Osteocyte (in vitro differentiated cells): Measurements from ENCODE around the gene TPI1. TPM values are rescaled to one million over a fixed set of nuclear protein-coding genes. Genes with fewer than 3 reads are reported as not detected.
"Not testable (repeated sequence)": the region's sequence is repeated elsewhere in the genome, so short reads cannot be mapped to it uniquely, and the experiment has no call there.

Experiments
- DNase-seq: peaks from one replicate; pipeline ENCODE4 v3.0.0; 2021; ENCODE audit warnings: mixed read lengths; ENCODE audit not compliant: unreplicated experiment; ENCODE audit errors: extremely low spot score
- H3K27ac Mint-ChIP-seq: one replicate; pipeline ENCODE4 v1.8.0; 2021; ENCODE audit warnings: mild to moderate bottlenecking, mixed read lengths; ENCODE audit not compliant: unreplicated experiment
- H3K27me3 Mint-ChIP-seq: one replicate; pipeline ENCODE4 v1.8.0; 2021; ENCODE audit warnings: mixed read lengths; ENCODE audit not compliant: unreplicated experiment
- H3K36me3 Mint-ChIP-seq: one replicate; pipeline ENCODE4 v1.8.0; 2021; ENCODE audit warnings: mixed read lengths; ENCODE audit not compliant: unreplicated experiment
- H3K4me1 Mint-ChIP-seq: one replicate; pipeline ENCODE4 v1.8.0; 2021; ENCODE audit warnings: mixed read lengths; ENCODE audit not compliant: unreplicated experiment
- H3K4me3 Mint-ChIP-seq: one replicate; pipeline ENCODE4 v1.8.0; 2021; ENCODE audit warnings: mild to moderate bottlenecking, moderate library complexity, mixed read lengths; ENCODE audit not compliant: unreplicated experiment
- H3K9me3 Mint-ChIP-seq: one replicate; pipeline ENCODE4 v1.8.0; 2021; ENCODE audit warnings: mixed read lengths; ENCODE audit not compliant: unreplicated experiment
- total RNA-seq: library from RNA; stranded (reverse); gene quantifications from 2 replicates; pipeline ENCODE4 v1.2.1, GENCODE V29; 2021
- TF ChIP-seq, protein P1 (sequence below): fragments of 200-600 bp; sonication (generic); IDR thresholded peaks from 2 replicates; pipeline ENCODE4 v1.5.0; 2021; ENCODE audit warnings: antibody characterized with exemption, mild to moderate bottlenecking, moderate library complexity

The TPI1 gene
- total RNA-seq, 1 donor from 2014 or later: 408 TPM

DNA sequence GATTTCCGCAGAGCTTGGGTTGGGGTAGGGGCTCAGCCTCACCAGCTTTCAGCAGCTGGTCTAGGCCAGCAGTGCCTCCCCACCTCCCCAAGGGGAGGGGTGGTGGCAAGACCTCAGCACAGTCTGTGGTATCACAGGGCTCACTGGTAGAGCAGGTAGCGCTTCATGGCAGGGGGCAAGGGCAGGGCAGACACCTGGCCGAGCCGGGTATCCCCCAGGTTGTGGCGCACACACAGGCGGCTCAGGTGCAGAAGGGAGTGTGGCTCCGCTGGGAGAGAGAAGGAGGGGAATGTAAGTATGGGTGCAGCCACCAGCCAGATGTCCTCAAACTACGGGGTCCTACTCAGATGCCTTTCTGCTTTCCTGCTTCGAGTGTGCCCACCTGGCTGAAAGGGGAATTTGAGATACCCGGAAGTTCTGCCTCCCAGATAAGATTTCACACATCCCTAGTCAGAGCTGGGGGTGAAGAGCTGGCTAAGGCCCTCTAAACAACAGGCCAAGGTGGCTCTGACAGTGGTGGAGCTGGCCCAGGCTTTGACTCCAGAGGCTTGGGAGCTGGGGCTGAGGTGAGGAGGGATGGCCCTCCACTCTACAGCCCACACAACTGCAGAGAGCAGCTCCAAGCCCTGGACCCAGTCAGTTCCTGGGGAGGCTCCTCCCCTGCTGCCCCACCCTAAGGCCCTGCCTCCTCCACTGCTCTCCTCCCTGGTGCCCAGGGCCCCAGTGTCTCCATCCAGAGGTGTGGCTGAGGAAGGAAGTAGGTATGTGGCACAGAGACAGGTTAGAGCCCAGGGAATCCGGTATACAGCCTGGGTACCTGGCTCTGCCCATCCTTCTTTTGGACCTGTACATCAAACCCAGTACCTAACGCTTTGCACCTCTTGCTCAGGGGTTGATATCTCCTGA lies 4.0 kb downstream of the TPI1 start:
- peak overlapping the region; percentile 86 for H3K4me3 Mint-ChIP-seq
- H3K4me1 Mint-ChIP-seq: peaks cover 52% of the 10 kb centered on the region
- H3K27ac Mint-ChIP-seq: peak overlapping the region; percentile 79
- peaks cover 23% of the 10 kb centered on the region for H3K36me3 Mint-ChIP-seq
- no peaks in the 10 kb centered on the region for H3K9me3 Mint-ChIP-seq
- TF ChIP-seq, protein P1, sequence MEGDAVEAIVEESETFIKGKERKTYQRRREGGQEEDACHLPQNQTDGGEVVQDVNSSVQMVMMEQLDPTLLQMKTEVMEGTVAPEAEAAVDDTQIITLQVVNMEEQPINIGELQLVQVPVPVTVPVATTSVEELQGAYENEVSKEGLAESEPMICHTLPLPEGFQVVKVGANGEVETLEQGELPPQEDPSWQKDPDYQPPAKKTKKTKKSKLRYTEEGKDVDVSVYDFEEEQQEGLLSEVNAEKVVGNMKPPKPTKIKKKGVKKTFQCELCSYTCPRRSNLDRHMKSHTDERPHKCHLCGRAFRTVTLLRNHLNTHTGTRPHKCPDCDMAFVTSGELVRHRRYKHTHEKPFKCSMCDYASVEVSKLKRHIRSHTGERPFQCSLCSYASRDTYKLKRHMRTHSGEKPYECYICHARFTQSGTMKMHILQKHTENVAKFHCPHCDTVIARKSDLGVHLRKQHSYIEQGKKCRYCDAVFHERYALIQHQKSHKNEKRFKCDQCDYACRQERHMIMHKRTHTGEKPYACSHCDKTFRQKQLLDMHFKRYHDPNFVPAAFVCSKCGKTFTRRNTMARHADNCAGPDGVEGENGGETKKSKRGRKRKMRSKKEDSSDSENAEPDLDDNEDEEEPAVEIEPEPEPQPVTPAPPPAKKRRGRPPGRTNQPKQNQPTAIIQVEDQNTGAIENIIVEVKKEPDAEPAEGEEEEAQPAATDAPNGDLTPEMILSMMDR: no peak
- H3K27me3 Mint-ChIP-seq: no peaks in the 10 kb centered on the region
- no peak for DNase-seq

DNA sequence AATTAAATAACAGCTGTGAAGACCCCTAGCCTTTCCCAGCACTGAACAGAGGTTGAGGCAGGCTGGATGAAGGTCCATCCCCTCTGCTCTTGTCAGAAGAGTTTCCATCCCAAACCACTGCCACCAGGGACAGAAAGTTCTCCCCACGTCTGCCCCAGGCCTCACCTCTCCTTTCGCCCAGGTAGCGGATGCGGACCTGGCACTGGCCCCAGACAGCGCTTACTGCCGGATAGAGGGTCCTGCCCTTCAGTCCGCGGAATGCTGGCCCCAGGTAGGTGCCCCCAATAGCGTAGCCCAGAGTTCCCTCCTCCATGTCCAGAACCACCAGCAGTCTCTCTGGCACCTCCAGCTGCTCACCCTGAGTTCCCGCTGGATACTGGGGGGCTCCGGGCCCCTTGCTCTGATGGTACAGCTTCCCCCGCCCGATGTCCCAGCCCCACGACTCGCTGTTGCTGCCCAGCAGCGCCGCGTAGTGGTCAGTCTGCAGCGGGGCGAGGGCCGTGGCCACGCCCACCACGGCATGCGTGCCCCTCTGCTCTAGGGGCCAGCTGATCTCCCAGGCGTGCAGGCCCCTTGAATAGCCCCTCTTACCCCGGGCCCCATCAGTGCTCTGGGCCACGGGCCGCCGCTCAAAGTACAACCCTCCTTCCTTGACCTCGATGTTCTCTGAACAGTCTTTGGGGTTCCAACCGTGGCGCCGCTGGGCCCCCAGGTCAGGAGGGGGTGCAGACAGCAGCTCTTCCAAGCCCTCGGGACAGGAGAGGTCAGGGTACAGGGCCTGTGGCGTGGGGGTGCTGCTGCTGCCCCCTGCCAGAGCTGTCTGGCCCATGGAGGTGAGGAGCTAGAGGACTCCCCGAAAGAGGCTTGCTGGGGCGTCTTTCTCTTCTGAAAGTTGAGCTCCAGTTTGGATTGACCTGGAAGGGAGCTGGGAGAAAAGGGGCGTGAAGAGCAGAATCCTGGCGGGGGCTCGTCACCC lies 5.0 kb downstream of the TPI1 start:
- Mint-ChIP-seq H3K9me3 (no peaks in the 10 kb centered on the region), H3K36me3 (peaks cover 25% of the 10 kb centered on the region), H3K4me3 (peak overlapping the region; percentile 86), H3K4me1 (peaks cover 44% of the 10 kb centered on the region), H3K27ac (peak overlapping the region; percentile 79), H3K27me3 (no peaks in the 10 kb centered on the region)
- TF ChIP-seq, protein P1: peak; percentile 97
- peak; percentile 95 for DNase-seq

DNA sequence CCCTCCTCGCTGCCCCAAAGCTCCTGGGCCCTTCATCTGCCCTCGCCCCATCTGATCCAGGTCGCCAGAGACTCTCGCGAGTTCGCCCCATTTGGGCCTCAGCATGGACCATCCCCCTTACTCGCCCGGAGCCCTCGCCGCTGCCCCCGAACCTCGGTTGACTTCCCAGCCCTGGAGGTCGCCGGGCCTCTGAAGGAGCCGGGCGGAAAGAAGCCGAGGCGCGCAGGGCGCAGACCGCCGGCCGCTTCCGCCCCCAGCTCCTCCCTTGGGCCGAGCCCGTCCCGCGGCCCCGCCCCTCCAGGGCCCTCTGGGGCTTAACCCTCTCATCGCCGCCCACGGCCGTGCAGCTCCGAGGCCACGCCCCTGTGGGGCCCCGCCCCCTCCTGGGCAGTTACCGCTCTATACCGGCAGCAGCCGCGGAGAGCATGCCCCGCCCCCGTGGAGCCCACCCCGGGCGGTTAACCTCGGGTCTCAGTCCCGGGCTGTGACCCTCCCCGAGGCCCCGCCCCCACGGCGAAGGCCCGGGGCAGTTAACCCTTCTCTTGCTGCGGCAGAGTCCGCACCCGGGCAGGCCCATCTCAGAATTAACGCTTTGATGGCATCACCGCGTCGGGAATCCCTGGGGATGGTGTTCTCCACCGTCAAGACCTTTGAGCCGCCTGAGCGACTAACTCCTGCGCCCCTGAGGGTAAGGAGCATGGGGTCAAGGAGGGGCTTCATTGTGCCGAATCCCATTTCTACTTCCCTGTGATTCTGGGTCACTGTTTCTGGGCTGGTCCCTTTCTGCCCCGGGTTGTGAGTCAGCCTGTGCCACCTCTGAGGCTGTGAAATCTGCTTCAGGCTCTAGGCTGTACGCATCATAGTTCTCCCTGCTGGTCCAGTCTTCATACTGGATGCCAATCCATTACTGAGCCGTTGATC lies 6.0 kb downstream of the TPI1 start, which contains the start of gene SPSB2:
Gene SPSB2 (minus strand): TSS at position 210 of the 921 bp plus-strand sequence. CDS start 402 bp downstream, outside the sequence.
- Mint-ChIP-seq H3K36me3 (peaks cover 26% of the 10 kb centered on the region), H3K4me3 (peak within 1 kb of the TSS; percentile 86), H3K4me1 (peaks cover 41% of the 10 kb centered on the region), H3K27ac (peak within 1 kb of the TSS; percentile 88), H3K9me3 (no peaks in the 10 kb centered on the region), H3K27me3 (no peaks in the 10 kb centered on the region)
- TF ChIP-seq, protein P1: no peak
- DNase-seq: peak; percentile 98

DNA sequence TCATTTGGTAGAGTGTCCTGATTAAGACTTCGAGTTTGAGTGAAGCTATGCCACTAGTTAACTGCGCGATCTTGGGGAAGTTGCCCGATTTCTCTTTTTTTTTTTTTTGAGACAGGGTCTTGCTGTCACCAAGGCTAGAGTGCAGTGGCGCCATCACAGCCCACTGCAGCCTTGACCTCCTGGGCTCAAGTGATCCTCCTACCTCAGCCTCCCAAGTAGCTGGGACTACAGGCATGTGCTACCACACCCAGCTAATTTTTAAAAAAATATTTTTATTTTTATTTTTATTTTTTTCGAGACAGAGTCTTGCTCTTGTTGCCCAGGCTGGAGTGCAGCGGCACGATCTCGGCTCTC lies 6.7 kb downstream of the TPI1 start:
- peaks cover 35% of the 10 kb centered on the region for H3K4me1 Mint-ChIP-seq
- H3K27me3 Mint-ChIP-seq, DNase-seq, H3K9me3 Mint-ChIP-seq: not testable (repeated sequence)
- peaks cover 26% of the 10 kb centered on the region for H3K36me3 Mint-ChIP-seq
- H3K4me3 Mint-ChIP-seq: peak overlapping the region; percentile 86
- peak overlapping the region; percentile 88 for H3K27ac Mint-ChIP-seq

DNA sequence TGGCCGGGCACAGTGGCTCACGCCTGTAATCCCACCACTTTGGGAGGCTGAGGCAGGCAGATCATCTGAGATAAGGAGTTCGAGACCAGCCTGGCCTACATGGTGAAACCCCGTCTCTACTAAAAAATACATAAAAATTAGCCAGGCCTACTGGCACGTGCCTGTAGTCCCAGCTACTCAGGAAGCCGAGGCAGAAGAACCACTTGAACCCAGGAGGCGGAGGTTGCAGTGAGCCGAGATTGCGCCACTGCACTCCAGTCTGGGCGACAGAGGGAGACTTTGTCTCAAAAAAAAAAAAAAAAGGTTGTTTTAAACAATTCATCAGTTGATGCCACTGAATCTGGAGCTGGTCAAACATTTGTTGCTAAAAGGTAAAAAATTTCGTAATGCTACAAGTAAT lies 12.5 kb downstream of the TPI1 start:
- not testable (repeated sequence) for H3K4me3 Mint-ChIP-seq, H3K36me3 Mint-ChIP-seq, H3K4me1 Mint-ChIP-seq, H3K9me3 Mint-ChIP-seq, DNase-seq, H3K27me3 Mint-ChIP-seq
- H3K27ac Mint-ChIP-seq: peak overlapping the region; percentile 31
